Ishikawa (cell line): ENCODE results near the gene GLO1.

Experiments
- CEBPB ChIP-seq: IDR thresholded peaks from 2 replicates; pipeline ENCODE4 v1.6.1; 2012
- CREB1 ChIP-seq: IDR thresholded peaks from 2 replicates; pipeline ENCODE4 v1.6.1; 2012; ENCODE audit warnings: low read depth
- EGR1 ChIP-seq: IDR thresholded peaks from 2 replicates; pipeline ENCODE4 v1.6.1; 2012
- EP300 ChIP-seq: IDR thresholded peaks from 2 replicates; pipeline ENCODE4 v1.6.1; 2012; ENCODE audit warnings: borderline replicate concordance
- MAX ChIP-seq: IDR thresholded peaks from 2 replicates; pipeline ENCODE4 v1.6.1; 2012
- NFIC ChIP-seq: IDR thresholded peaks from 2 replicates; pipeline ENCODE4 v1.6.1; 2012
- RAD21 ChIP-seq: IDR thresholded peaks from 2 replicates; pipeline ENCODE4 v1.6.1; 2012; ENCODE audit warnings: low read depth
- REST ChIP-seq: IDR thresholded peaks from 2 replicates; pipeline ENCODE4 v1.6.1; 2012; ENCODE audit warnings: low read depth, mild to moderate bottlenecking
- TAF1 ChIP-seq: IDR thresholded peaks from 2 replicates; pipeline ENCODE4 v1.6.1; 2012; ENCODE audit warnings: low read depth, mild to moderate bottlenecking
- TCF12 ChIP-seq: IDR thresholded peaks from 2 replicates; pipeline ENCODE4 v1.6.1; 2012; ENCODE audit warnings: low read depth
- TEAD4 ChIP-seq: IDR thresholded peaks from 2 replicates; pipeline ENCODE4 v1.6.1; 2012
- USF1 ChIP-seq: IDR thresholded peaks from 2 replicates; pipeline ENCODE4 v1.6.1; 2012
- YY1 ChIP-seq: IDR thresholded peaks from 2 replicates; pipeline ENCODE4 v1.6.1; 2012; ENCODE audit warnings: low read depth

- TF ChIP-seq EP300 (no peak), TEAD4 (no peak), REST (no peak), CREB1 (no peak), TAF1 (no peak), USF1 (no peak), TCF12 (no peak), NFIC (no peak), CEBPB (no peak), YY1 (no peak), EGR1 (no peak), RAD21 (no peak), MAX (no peak)
Observed at GRCh38 chr6:38750968-38751615, 48.1 kb upstream of the GLO1 start.
